Measurements from ENCODE around the gene KCNA2.

Gene KCNA2

DNA sequence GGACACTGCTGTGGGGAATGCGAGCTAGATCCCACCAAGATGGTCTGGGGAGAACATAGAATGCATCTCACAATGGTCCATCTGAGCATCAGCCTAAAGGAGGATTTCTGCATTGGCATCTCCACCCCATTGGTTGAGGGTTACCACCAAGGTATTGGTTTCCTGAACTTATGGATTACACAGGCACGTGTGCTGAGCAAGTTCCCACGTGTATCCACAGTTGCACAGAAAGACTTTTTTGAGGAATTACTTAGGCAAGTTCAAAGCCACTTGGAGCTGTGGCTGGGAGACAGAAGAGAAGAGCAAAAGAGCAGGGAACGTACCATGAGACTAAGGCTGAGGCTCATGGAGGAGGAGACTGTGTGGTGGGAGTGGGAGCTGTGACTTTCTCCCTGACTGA lies 43.1 kb downstream of the KCNA2 start:
- no peak for DNase-seq

GRCh38 chr1:110561596-110561995 lies 44.6 kb downstream of the KCNA2 start:
- DNase-seq = no peak

DNA sequence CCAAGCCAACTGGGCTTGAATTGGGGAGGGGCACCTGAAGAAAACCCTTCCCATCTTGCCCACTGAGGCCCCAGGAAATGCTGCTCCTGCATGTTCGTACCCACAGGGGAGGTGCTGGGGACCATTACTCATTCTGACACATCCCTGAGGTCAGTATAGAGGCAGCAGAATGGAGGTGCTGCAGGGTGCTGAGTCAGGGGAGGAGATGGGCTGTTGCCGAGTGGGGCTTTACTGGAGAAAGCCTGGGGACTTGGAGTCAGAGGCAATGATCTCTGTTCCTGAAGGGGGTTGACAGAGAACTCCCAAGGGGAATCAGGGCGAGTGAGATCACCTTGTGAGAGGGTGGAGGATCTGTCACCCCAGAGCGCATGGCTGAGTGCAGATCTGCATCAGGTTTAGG lies 47.0 kb downstream of the KCNA2 start:
- no peak for DNase-seq

- no peak for DNase-seq
Observed at GRCh38 chr1:110557481-110557880, 48.7 kb downstream of the KCNA2 start.

GRCh38 chr1:110556471-110556807 lies 49.7 kb downstream of the KCNA2 start:
- DNase-seq = no peak

DNA sequence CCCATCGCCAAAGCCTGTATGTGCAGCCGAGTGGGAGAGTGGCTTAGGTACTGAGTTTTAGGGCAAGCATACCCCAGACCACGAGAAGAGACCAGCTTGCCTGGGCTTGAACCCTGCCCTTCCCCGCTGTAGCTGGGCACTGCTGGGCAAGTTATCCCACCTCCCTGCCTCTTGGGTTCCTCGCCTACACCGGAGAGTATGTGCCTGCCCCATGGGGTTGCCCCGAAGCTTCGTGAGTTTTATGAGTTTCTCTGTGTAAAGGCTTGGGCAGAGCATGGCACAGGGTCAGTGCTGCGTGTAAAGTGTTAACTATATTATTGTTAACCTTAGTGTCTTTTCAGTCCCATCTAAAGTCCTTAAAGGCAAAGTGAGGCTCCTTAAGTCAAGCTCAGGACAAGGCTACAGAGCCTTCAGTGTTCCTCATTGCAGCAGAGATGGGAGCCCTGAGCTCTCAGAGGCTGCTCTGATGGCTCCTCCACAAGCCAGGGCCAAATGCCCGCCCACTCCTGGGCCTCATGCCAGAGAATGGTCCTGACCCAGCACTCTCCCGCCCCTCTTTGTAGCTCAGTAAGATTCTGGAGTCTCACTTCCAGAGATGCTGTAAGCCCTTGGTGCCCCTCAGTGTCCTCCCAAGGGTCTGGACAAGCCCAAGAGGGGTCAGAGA lies 50.2 kb downstream of the KCNA2 start:
- no peak for DNase-seq

DNA sequence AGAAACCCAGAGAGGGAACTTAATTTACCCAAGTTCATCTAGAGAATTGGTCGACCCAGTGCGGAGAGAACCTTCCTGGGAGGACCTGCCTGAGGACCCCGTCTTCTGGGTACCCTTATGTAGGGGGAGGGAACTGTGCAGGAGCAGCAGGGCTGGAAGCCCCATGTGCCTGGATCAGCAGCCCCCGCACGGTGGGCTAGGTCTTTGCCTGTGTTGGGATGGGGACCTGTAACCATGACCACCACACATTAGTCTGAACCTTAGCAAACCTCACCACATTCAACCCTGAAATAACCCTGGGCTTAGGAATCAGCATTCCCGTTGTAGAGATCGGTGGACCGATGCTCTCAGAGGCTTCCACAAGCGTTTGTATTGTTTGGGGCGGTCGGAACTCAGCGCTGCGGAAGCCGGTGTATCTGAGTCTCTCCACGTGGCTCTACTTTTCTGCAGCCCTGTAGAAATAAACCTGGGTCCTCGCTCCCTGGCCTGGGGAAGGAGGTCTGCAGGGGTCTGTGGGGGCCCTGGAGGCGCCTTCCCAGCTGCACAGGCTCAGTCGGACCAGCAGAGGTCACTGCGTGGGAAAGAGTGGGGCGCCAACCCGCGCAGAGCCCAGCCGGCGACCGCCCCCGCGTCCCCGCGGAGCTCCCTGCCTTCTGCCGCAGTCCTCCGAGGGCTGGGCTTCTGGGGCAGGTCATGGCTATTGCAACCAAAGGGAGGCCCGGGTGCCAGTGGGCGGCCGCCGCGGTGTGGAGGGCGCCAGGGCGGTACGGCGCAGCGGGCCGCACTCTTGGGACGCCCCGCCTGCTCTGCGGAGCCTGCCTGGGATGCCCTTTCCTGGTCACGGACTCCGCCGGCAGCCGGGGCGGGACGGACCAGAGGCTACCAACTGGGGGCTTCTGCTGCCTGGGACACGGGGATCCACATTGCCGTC lies 51.0 kb downstream of the KCNA2 start:
- DNase-seq = peak; percentile 55 to 57

- no peak for DNase-seq
Observed at GRCh38 chr1:110551278-110551809, 54.8 kb downstream of the KCNA2 start.

DNA sequence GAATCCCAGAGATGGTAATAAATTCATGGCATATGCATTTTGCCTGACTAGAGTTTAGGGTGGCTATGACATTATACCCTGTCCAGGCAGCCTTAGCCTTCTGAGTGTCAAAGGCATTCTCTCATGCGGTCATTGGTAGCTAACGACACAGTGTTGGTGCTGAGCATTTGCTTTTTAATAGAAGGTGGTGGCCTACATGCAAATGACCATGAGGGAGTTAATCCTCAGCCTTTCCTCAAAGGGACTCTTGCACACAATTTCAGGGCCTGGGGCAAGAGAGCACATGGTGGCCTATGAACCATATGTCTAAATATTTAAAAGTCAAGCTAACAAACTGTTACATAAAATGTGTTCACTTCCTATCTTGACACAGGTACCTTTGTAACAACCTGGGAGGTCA lies 56.3 kb downstream of the KCNA2 start:
- DNase-seq = no peak

- DNase-seq = no peak
Observed at GRCh38 chr1:110548381-110548780, 57.8 kb downstream of the KCNA2 start.

DNA sequence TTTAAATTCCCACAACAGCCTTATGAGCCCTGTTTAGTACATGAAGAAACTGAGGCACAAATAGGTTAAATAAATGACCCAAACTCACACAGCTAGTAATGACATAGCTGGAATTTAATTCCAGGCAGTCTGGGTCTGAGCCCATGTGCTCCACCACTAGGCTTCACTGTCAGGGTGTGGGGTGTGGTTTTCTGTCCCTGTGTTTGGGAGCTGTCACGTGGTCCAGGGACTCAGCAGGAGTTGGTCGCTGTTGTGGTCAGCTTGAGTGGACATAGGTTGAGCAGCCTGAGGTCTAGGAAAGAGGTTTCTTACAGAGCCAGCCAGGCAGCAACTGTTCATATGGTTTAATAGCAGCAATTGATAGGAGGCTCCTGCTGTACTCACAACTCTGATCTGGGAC lies 59.1 kb downstream of the KCNA2 start:
- no peak for DNase-seq

DNA sequence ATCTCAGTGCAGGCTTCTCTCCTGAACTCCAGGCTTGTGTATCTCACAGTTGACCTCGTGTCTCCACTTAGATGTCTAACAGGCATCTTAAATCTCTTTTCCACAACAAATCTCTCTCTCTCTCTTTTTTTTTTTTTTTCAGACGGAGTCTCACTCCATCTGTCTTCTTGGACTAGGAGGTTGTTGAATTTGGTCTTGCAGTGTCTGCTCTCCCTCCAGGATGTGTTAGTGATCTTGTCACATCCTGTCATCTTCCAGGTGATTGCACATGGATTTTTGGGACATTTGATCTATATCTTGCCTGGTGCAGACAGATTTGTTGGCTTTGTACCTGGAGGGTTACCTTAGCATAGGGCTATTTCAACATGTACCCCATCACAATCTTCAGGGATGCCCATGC lies 60.7 kb downstream of the KCNA2 start:
- no peak for DNase-seq

DNA sequence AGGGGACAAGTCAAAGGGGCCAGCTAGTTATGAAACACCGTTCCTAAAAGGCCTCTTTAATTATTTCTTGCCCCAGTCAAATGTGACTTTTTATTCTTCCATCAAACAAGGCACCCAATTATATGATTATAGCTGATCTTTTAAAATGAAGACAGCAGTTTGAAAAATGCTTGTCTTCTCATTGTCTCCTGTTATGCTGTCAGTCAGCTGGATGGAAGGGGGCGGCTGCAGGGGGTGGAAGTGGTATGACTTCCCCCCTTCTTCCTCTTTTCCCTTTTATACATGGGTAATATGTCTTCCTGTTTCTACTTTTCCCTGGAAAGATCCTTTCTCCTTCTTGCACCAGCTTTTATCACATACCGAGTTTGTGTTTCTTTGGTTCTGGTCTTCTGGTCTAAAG lies 61.4 kb downstream of the KCNA2 start:
- no peak for DNase-seq
